Measurements from ENCODE around the gene ETHE1.

DNA sequence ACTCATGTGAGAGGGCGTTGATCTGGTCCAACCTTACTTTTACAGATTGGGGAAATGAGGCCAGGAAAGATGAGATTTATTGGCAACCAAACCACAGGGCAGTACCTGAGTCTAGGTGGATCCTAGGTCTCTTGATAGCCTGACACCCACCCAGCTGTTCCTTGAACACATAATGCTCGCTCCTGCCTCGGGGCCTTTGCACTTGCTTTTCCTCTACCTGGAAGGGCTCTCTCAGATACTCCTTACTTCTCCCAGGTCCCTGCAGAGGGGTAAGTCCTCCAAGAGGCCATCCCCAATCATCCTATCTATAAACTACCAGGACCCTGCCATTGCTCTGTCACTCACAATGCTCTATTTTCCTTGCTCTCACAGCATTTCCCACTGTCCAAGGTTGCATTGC lies 13.4 kb upstream of the ETHE1 start:
- no peak for TF ChIP-seq EZH2 (IDR thresholded peaks at IDR 0.05; ENCODE audit: borderline replicate concordance, low read length)
- TF ChIP-seq, protein P1, sequence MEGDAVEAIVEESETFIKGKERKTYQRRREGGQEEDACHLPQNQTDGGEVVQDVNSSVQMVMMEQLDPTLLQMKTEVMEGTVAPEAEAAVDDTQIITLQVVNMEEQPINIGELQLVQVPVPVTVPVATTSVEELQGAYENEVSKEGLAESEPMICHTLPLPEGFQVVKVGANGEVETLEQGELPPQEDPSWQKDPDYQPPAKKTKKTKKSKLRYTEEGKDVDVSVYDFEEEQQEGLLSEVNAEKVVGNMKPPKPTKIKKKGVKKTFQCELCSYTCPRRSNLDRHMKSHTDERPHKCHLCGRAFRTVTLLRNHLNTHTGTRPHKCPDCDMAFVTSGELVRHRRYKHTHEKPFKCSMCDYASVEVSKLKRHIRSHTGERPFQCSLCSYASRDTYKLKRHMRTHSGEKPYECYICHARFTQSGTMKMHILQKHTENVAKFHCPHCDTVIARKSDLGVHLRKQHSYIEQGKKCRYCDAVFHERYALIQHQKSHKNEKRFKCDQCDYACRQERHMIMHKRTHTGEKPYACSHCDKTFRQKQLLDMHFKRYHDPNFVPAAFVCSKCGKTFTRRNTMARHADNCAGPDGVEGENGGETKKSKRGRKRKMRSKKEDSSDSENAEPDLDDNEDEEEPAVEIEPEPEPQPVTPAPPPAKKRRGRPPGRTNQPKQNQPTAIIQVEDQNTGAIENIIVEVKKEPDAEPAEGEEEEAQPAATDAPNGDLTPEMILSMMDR (conservative IDR thresholded peaks at IDR 0.05 in 1 of 2, IDR thresholded peaks at IDR 0.05 in 1 of 2; ENCODE audit: extremely low read depth in 1 of 2, insufficient read depth in 1 of 2, low read depth in 1 of 2, low read length in 2 of 2), result no peak
